NCI-H345 treated with DMSO at 0.1 percent for 48 hours (cell line): ENCODE measurements around the gene AGAP5.
"Not testable (repeated sequence)": the region's sequence is repeated elsewhere in the genome, so short reads cannot be mapped to it uniquely, and the experiment has no call there.

ENCODE experiments used
- DNase-seq: peaks from one replicate; lab custom pipeline; 2025; ENCODE audit not compliant: unreplicated experiment; lab: John Stamatoyannopoulos, UW

Gene AGAP5

DNA sequence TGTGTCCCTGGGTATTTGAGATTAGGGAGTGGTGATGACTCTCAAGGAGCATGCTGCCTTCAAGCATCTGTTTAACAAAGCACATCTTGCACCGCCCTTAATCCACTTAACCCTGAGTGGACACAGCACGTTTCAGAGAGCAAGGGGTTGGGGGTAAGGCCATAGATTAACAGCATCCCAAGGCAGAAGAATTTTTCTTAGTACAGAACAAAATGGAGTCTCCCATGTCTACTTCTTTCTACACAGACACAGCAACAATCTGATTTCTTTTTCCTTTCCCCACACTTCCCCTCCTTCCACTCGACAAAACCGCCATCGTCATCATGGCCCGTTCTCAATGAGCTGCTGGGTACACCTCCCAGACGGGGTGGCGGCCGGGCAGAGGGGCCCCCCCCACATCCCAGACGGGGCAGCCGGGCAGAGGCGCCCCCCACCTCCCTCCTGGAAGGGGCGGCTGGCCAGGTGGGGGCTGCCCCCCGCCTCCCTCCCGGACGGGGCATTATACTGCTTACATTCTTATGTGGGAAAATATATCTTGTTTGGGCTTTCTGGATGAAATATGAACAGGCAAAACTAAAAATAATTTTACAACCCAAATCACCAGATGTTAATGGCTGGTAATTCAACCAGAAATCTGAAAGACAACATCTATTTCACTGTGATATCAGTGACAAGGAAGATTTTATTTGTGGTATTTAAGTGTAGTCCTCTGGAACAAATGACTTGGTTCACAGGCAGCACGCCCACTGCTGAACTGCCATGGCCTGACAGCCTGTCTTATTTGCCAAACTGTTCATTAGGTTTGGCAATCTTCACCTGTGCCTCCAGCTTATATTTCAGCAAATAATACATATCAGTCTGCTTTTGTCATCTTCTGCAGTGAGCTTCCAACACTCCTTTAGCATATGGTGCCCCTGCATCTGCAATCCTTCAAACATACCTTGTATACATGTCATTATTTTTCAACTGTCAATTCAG lies 17.6 kb upstream of the AGAP5 start:
- DNase-seq: not testable (repeated sequence)

- not testable (repeated sequence) for DNase-seq
Measured at GRCh38 chr10:73714483-73714882, 16.6 kb upstream of the AGAP5 start.

DNA sequence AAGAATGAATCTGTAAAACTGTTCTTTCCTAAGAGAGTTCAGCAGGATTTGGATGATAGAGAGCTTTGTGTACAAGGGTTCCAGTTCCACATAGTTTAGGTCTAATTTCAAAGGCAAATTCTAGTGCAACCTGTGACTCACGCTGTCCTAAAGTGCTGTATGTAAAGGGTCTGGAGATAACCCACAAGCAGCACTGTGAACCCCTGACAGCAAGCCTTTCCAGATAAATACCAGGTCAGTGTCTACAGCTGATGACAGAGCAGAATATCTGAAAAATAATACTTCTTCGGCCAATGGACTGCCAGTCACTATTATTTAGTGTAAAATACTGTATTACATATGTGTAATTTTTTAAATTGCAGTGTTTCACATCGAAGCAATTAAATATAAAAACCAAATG lies 16.0 kb upstream of the AGAP5 start:
- DNase-seq: not testable (repeated sequence)

DNA sequence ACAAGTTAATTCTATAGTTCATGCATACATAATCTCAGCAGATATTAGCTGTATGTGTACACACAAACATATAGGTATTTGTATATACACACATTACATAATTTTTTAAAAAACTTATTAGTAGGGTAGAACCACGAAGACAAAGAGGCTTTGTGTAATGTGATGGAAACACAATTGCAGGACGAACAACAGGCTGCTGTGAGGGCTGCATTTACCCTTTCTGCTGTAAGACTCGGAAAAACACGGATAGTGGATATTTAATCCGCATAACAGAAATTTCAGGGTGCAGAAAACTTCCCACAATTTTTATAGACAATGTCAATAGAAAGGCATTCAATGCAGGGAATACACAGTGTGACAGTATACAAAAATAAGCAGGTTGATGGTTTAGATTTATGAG lies 13.8 kb upstream of the AGAP5 start:
- not testable (repeated sequence) for DNase-seq

DNA sequence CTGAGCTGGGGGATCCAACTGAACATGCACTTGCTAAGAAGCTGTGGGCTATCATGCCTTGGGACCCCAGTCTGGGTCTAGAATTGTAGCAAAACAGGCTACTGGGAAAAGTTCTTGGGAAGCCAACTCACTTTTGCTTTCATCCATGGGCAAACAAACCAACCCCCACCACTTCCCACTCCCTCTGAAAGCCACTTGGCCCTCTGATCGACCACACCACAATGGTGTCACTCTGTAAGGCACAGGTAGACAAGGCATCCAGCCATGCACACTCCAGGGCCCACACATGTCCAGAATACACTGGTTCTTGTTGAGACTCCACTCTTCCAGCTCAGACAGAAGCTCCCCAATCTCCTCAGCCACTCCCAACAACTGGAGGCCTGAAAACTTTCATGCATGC lies 10.2 kb upstream of the AGAP5 start:
- DNase-seq: not testable (repeated sequence)

DNA sequence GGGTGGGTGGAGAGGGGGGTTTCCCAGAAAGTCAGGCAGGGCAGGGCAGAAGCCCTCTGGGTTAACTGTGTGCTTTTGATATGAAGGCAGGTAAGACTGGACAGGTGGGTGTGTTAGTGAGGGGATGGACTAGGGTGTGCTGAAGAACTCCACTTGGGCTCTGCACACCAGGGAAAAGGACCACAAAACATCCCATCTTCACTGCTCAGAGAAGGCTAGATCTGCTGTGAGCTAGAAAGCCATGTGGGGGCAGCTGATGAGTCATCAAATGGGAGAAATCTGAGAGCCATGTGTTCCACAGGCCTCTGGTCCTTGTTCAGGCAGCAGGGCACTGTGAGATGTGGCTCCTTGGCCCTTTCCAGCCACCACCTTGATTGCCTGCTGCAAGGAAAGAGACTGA lies 9.7 kb upstream of the AGAP5 start:
- not testable (repeated sequence) for DNase-seq

DNA sequence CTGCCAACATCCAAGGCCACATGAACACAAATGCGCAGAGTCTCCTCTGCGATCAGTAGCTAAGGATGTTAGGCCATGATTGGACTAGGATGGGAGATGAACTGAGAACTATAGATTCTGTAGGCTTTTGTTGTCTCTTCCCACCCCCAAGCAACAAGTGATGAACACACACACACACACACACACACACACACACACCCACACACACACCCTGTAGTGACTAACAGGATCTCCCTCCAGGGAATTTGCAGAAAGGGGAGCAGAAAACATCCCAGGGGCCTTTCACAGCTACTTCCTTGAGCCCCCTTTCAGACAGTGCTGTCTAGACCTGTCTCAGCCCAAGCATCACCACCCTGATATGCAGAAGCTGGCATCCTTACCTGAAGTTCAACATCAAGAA lies 8.6 kb upstream of the AGAP5 start:
- not testable (repeated sequence) for DNase-seq

- DNase-seq: not testable (repeated sequence)
Measured at GRCh38 chr10:73705506-73706072, 7.7 kb upstream of the AGAP5 start.

GRCh38 chr10:73703924-73704323 lies 6.0 kb upstream of the AGAP5 start:
- DNase-seq: not testable (repeated sequence)

DNA sequence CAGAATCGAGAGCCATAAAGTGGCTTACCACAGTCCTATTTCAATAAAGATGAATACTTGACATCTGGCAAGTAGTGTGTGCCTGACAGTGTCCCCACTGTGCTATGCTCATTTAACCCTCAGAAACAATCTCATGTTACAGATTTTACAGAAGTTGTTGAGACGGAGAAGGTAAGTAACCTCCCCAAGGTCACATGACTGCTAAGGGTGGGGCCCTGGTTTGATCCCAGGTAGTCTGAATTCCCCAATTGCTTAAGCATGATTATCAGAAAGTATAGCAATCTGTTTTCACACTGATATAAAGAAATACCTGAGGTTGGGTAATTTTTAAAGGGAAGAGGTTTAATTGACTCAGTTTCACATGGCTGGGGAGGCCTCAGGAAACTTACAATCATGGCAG lies 910 bp upstream of the AGAP5 start:
- DNase-seq: not testable (repeated sequence)

GRCh38 chr10:73695302-73695701 lies 2.6 kb downstream of the AGAP5 start:
- DNase-seq: not testable (repeated sequence)

DNA sequence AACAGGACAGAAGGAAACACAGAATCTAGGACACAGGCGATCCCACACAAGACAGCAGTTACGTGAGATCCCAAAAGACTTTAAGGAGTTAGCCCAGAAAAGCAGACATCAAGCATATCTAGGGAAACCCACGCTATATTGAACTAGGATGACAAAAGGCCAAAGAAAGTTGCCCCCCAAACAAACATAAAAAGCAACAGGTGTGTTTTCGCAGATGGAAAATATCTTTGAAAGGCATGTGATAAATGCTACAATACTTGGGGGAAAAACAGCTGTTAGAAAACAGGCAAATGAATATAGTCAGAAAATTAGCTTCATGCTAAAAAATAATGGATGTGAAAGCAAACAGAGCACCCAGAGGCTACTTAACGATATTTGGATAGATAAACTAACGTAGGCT lies 7.2 kb downstream of the AGAP5 start:
- DNase-seq: not testable (repeated sequence)

DNA sequence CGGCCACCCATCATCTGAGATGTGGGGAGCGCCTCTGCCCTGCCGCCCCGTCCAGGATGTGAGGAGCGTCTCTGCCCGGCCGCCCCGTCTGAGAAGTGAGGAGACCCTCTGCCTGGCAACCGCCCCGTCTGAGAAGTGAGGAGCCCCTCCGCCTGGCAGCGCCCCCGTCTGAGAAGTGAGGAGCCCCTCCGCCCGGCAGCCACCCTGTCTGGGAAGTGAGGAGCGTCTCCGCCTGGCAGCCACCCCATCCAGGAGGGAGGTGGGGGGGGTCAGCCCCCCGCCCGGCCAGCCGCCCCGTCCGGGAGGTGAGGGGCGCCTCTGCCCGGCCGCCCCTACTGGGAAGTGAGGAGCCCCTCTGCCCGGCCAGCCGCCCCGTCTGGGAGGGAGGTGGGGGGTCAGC lies 8.3 kb downstream of the AGAP5 start:
- not testable (repeated sequence) for DNase-seq

DNA sequence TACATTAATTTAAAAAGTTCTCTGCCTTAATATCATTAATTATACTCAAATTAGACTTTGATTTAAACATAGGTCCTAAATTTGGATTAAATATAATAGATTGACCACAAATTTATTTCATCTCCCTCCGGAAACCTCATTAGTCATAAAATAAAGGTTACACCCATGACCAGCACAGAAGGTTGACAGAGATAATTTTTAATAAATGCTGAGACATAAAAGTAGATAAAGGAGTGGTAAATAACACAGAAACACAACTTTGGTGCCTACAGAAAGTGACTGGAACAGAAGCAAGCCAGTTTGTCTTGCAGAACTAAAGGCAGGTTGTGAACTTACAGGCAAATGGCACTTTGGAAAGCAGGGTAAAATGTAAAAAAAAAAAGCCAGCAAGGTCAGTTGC lies 10.3 kb downstream of the AGAP5 start:
- not testable (repeated sequence) for DNase-seq

DNA sequence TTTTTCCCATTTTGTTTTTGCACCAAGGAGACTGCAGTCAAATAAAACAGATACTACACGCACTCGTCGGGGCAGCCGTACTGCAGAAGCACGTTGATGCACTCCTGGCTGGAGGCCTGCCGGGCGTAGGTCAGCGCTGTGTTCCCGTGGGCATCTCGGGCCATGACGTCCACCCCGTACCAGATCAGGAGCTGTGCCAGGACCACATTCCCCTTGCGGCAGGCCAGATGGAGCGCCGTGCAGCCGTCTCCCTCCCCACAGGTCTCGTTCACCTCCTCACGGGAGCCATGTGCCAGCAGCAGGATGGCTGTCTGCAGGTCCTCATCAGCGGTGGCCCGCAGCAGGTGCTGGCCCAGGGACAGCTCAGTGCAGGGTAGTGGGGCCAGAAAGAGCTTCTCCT lies 23.4 kb downstream of the AGAP5 start:
- not testable (repeated sequence) for DNase-seq

DNA sequence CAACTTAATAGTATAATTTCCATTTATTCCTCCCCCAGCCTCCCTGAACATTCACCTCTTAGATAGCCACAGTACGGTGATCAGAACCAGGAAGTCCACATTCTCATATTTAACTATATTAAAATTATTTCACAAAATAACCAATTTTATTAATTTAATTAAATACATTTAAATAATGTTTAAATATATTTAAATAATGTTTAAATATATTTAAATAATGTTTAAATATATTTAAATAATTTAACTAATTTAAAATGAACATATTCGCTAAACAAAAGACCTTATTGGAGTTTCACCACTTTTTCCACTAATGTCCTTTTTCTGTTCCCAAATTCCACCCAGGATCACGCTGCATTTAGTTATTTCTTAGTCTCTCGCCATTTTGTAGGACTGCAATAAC lies 29.5 kb downstream of the AGAP5 start:
- not testable (repeated sequence) for DNase-seq

DNA sequence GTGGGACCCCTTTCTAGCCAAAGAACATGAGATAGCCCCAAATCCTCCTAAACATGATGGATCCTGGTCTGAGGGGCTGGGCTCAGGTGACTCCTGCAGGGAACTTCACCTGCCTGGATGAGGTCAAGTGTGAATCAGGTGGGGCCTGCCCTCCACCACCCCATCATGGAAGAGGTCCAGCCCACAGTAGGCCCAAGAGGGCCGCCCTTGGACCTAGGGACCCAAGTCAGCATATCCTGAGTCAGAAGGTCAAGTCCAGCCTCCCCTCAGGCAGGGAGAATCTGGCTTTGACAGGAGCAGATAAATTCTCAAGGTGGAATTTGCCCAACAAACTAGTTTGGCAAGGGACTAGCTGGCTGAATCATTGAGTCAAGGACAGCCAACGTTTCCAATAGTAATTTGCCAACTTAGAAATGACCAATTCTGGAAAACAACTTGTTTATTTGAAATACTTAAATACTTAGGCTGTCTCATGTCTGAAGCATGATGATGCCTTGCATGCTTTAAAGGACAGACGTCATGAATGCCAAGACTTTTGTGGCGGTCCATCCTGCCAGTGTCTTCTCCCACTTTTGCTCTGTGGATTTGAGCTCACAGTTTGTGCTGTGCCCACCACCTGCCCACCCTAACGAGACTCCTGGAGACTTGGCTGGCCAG lies 31.6 kb downstream of the AGAP5 start:
- DNase-seq: not testable (repeated sequence)

- not testable (repeated sequence) for DNase-seq
Measured at GRCh38 chr10:73665581-73665980, 32.3 kb downstream of the AGAP5 start.

DNA sequence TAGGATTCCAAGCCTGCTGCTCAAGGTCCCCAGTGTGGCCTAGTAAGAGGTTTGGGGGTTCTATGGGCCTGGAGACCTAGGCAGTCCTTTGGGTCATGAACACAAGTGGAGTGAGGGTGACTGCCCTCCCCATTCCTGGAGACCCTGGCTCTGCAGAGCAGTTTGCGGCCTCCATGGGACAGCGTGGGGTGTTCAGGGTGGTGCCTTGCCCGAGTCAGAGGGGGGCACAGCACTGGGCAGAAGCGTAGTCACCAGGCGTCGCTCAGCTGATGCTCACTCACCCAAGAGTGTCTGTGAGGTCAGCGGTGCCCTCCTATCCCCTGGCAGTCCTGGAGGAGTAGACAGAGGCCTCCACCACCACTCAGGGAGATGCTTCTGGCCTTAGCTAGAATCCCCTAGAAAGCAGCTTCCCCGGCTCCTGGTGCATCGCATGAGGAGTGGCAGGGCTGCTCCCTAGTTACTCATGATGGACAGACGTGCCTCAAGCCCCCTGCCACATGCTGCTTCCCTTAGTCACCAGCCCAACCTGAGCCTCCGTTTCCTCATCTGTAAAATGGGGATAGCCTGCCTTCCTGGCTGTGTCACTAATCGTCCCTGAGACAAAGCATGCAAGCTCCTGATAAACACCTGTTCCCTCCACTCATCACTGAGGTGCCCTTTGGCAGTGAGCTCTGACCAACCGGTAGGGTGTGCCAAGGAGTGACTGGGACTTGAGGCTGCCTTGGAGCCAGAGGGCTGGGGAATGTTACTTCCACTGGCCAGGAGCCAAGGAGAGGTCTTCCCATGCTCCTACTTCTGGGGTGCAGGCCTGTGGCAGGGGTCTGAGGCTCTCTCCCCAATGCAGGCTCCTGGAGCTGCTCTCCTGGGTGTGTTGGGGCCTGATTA lies 33.5 kb downstream of the AGAP5 start:
- DNase-seq: not testable (repeated sequence)

GRCh38 chr10:73663621-73664020 lies 34.3 kb downstream of the AGAP5 start:
- not testable (repeated sequence) for DNase-seq

GRCh38 chr10:73662705-73663104 lies 35.2 kb downstream of the AGAP5 start:
- DNase-seq: not testable (repeated sequence)
